ENCODE results near the gene WWOX.

WWOX gene

DNA sequence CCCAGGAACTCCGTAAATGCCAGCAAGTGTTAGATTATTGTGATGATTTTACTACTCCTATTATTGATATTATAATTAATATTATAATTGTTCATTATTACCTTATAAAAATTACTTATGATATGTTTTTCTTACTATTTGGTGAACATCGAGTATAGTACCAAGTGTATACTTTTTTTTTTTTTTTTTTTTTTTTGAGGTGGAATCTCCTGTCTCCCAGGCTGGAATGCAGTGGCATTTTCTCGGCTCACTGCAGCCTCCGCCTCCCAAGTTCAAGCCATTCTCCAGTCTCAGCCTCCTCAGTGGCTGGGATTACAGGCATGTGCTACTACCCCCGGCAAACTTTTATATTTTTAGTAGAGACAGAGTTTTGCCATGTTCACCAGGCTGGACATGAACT is 347.0 kb downstream of the WWOX start:
- DNase-seq, result no peak

DNA sequence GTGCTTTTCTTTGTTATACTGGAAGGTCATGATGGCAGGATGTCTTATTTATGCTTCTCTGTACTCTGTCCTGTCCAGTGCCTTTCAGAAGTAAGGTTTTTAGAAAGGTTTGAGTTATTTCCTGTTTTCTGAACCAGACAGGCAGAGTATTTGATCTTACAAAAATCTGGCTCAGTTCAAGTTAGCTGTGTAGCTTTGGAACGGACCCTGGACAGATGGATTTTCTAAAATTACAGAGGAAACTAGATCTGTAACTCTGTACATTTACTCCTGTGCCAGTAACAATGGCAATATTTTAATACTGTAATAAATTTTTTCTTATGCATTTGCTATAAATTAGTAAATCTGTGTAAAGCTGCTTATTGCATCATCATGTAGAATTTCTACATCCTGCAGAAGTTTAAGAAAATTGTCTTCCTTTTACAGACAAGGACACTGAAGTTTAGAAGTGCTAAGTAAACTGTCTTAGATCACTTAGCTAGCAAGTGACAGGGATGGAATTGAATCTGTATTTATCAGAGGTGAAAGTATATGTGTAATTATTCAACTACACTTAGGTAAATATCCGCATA is 347.6 kb downstream of the WWOX start:
- DNase-seq, result no peak

GRCh38 chr16:78448658-78449271 is 349.3 kb downstream of the WWOX start:
- no peak for DNase-seq

GRCh38 chr16:78450255-78450654 is 350.8 kb downstream of the WWOX start:
- no peak for DNase-seq

GRCh38 chr16:78452025-78452555 is 352.6 kb downstream of the WWOX start:
- DNase-seq, result no peak

DNA sequence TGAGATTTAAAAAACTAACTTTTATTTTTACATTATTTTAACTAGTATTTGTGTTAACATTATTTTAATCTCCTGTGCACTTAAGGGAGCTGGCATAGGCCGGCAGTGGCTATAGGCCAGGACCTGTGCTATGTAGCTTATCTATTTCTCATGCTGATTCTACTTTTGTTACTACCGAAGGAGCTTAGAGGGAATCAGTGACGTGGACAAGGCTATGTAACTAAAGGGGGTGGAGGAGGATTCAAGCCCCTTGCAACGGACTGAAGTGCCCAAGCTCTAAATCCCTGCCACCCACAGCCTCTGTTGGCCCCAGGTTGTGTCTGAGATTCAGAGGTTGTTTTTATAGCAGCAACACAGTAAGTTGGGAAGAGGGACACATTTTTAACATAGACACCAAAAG is 356.4 kb downstream of the WWOX start:
- DNase-seq, result no peak

- DNase-seq, result no peak
These were observed 359.1 kb downstream of the WWOX start for GRCh38 chr16:78458588-78458987.

- DNase-seq, result no peak
These were observed 361.0 kb downstream of the WWOX start for GRCh38 chr16:78460428-78460827.

DNA sequence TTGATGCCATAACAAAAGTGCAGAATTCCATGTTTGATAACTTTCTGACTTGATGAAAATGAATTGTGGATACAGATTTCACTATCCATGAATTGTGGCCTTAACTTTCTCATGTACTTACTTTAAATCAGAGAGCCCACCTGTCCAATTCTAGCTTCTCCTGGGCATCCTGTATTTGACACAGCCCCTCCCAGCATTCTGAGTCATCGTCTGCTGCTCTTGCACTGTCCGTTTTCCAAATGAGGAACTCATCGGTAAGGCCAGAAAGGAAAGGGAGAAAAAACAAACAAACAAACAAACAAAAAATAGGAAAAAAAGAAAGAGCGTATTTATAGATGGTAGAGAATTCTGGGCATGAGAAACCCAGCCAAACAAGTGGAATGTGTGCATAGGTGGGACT is 361.6 kb downstream of the WWOX start:
- no peak for DNase-seq

GRCh38 chr16:78461496-78462287 is 362.2 kb downstream of the WWOX start:
- peak; percentile 48 for DNase-seq

DNA sequence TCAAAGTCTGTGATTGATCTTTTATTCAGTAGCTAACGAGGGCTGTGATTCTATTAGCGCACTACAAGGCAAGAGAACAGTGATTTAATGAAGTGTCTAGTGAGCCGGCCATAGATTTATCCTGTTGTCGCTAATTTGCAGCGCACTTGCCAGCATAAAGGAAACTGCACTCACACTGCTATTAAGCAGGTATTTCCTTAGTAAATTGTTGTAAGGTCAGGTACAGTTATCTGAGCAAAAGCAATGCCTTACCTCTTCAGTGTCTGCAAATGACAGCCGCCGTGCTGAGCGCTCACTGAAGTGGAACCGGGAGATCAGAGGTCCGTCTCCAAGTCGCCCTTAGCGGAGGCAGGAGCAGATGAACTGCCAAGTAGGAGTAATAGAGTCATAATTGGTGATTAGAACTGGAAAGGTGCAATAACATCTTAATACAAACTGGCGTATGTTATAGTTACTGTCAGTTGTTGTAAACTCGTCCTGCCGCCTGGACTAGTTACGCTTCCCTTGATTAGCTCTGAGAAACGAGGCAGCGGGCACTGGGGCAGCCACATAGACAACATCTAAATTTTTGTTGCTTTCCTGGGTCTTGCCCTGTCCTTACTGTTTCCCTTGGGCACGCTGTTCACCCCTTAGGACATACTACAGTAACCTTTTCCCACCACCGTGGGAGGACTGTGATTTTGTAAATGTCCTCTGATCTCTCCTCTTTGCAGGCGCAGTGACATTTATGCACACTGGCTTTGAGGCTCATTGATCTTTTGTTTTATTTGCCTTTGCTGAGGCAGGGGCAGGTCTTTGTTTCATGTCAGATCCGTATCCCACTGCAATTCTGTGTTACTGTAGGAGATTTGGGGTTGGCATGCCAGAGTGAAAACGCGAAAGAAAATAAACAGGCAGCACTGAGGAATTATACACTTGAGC is 363.1 kb downstream of the WWOX start:
- DNase-seq, result peak; percentile 17

- no peak for DNase-seq
These were observed 364.1 kb downstream of the WWOX start for GRCh38 chr16:78463591-78463990.

- no peak for DNase-seq
These were observed 365.4 kb downstream of the WWOX start for GRCh38 chr16:78464833-78465232.

GRCh38 chr16:78465730-78466129 is 366.3 kb downstream of the WWOX start:
- DNase-seq, result no peak

- no peak for DNase-seq
These were observed 370.3 kb downstream of the WWOX start for GRCh38 chr16:78469787-78470186.

DNA sequence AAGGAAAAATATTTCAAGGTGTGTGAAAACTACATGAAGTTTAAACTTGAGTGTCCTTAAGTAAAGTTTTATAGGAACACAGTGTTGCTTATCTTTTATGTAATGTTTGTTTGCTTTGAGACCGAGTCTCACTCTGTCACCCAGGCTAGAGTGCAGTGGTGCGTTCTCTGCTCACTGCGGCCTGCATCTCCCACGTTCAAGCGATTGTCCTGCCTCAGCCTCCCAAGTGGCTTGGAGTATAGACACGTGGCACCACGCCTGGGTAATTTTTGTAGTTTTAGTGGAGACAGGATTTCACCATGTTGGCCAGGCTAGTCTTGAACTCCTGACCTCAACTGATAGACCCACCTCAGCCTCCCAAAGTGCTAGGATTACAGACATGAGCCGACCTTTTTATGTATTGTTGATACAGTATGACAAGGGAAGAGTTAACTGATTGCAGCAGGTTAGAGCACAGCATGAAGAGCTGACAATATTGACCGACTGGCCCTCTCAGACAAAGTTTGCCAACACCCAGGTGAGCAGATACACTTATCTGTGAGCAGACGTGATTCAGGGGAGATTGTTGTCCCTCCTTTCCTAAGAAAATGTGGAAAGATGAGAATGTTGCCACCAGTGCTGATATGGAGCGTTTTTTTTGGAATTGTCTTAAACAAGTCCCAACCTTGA is 373.7 kb downstream of the WWOX start:
- DNase-seq, result no peak

- no peak for DNase-seq
These were observed 375.3 kb downstream of the WWOX start for GRCh38 chr16:78474762-78475161.

- no peak for DNase-seq
These were observed 377.2 kb downstream of the WWOX start for GRCh38 chr16:78476615-78477014.

DNA sequence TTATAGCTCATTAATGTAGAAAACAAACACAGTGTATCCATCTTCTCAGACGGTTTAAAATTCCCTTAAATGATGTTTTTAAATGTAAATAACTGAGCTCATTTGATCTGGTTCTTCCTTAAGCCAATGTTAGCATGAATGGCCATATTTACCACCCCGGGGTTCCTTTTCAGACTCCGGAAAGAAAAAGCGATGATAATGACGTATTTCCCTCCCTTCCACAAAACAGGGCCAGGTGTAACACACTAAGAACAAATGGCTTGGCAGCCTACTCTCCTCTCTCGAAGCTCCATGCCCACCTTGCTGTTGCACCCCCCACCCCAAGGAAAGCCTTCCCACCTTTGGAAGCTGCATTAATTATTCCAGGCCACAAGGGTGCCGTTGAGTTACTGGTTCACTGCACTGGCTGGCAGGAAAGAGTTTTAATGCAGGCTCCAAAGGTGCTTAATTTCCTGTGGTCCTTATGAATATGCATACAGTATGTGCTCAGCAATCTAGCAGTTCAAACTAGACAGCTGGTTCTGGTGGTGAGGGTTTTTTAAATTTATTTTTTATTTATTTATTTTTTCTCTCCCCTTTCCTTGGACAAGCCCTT is 378.9 kb downstream of the WWOX start:
- DNase-seq, result no peak

DNA sequence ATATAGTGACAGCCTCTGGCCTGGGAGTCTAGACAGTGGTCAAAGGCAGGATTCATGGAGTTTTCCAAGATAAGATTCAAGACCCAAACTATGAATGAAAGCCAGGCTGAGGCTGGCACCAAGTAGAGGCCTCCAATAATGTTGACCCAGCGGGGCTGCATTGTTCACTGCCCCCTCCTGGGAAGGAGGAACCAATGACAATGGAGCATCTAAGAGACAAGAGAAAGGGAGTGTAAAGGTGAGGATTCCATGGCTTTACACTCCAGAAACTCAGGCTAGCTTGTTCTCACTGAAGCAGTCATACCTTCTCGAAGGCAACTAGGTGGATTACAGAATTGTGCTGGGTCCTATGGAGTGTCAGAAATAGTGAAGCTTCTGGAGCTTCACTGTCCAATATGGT is 380.3 kb downstream of the WWOX start:
- no peak for DNase-seq

GRCh38 chr16:78480588-78480987 is 381.1 kb downstream of the WWOX start:
- no peak for DNase-seq

Data from DMS79 treated with DMSO at 0.1 percent for 48 hours (cell line).